Measurements from ENCODE around the gene VWA3B.
"Not testable (repeated sequence)": the region's sequence is repeated elsewhere in the genome, so short reads cannot be mapped to it uniquely, and the experiment has no call there.

VWA3B gene

GRCh38 chr2:98253461-98254070 lies 166.6 kb downstream of the VWA3B start:
- no peak for DNase-seq

- DNase-seq = no peak
Observed at GRCh38 chr2:98254504-98255059, 167.6 kb downstream of the VWA3B start.

- DNase-seq = no peak
Observed at GRCh38 chr2:98258906-98259305, 171.9 kb downstream of the VWA3B start.

- no peak for DNase-seq
Observed at GRCh38 chr2:98263362-98263761, 176.4 kb downstream of the VWA3B start.

- DNase-seq = not testable (repeated sequence)
Observed at GRCh38 chr2:98268225-98268624, 181.3 kb downstream of the VWA3B start.

GRCh38 chr2:98269274-98269673 lies 182.3 kb downstream of the VWA3B start:
- no peak for DNase-seq

GRCh38 chr2:98269830-98270229 lies 182.9 kb downstream of the VWA3B start:
- DNase-seq = no peak

GRCh38 chr2:98277162-98277859 lies 190.3 kb downstream of the VWA3B start:
- no peak for DNase-seq

- DNase-seq = no peak
Observed at GRCh38 chr2:98278074-98278473, 191.1 kb downstream of the VWA3B start.

- DNase-seq = no peak
Observed at GRCh38 chr2:98280376-98281102, 193.6 kb downstream of the VWA3B start.

- no peak for DNase-seq
Observed at GRCh38 chr2:98281607-98282006, 194.6 kb downstream of the VWA3B start.

GRCh38 chr2:98282109-98282508 lies 195.1 kb downstream of the VWA3B start:
- no peak for DNase-seq

- no peak for DNase-seq
Observed at GRCh38 chr2:98293030-98293429, 206.1 kb downstream of the VWA3B start.

GRCh38 chr2:98293931-98294687 lies 207.1 kb downstream of the VWA3B start:
- no peak for DNase-seq

- DNase-seq = no peak
Observed at GRCh38 chr2:98294711-98295110, 207.7 kb downstream of the VWA3B start.

GRCh38 chr2:98295275-98295674 lies 208.3 kb downstream of the VWA3B start:
- no peak for DNase-seq

GRCh38 chr2:98295721-98296414 lies 208.9 kb downstream of the VWA3B start:
- DNase-seq = no peak

- no peak for DNase-seq
Observed at GRCh38 chr2:98296440-98296839, 209.5 kb downstream of the VWA3B start.

GRCh38 chr2:98297817-98298682 lies 211.1 kb downstream of the VWA3B start:
- DNase-seq = no peak

GRCh38 chr2:98298683-98299164 lies 211.8 kb downstream of the VWA3B start:
- no peak for DNase-seq

All from activated T-cell treated with anti-CD3 and anti-CD28 coated beads, Interleukin-2, amount 50 U/mL, for 48 hours (primary cell).